Esophagus squamous epithelium (tissue), 4 donors: ENCODE measurements around the gene LRRIQ1.

Experiments used
- POLR2A ChIP-seq, 4 donors: fragments of 450-650 bp; IDR thresholded peaks; one replicate each; pipeline ENCODE4 v1.6.1; 2017; ENCODE audit warnings: antibody characterized with exemption in 4 of 4, mild to moderate bottlenecking in 4 of 4, moderate library complexity in 3 of 4
- TF ChIP-seq, protein P1 (sequence below), 6 experiments: fragments of 450-650 bp in 4 of 6; fragments of 200-600 bp in 2 of 6; sonication (generic) in 2 of 6; IDR thresholded peaks; one replicate each; pipeline ENCODE4 v1.5.1; 2016 to 2019; ENCODE audit warnings: antibody characterized with exemption in 6 of 6, mild to moderate bottlenecking in 4 of 6, moderate library complexity in 4 of 6

GRCh38 chr12:85280165-85280983 lies 244.2 kb downstream of the LRRIQ1 start, which contains the start of gene ALX1:
- TF ChIP-seq, protein P1, sequence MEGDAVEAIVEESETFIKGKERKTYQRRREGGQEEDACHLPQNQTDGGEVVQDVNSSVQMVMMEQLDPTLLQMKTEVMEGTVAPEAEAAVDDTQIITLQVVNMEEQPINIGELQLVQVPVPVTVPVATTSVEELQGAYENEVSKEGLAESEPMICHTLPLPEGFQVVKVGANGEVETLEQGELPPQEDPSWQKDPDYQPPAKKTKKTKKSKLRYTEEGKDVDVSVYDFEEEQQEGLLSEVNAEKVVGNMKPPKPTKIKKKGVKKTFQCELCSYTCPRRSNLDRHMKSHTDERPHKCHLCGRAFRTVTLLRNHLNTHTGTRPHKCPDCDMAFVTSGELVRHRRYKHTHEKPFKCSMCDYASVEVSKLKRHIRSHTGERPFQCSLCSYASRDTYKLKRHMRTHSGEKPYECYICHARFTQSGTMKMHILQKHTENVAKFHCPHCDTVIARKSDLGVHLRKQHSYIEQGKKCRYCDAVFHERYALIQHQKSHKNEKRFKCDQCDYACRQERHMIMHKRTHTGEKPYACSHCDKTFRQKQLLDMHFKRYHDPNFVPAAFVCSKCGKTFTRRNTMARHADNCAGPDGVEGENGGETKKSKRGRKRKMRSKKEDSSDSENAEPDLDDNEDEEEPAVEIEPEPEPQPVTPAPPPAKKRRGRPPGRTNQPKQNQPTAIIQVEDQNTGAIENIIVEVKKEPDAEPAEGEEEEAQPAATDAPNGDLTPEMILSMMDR (IDR thresholded peaks at IDR 0.05) = no peak
- TF ChIP-seq POLR2A (IDR thresholded peaks at IDR 0.05) = no peak
